Hepatocyte (in vitro differentiated cells): ENCODE data around the gene TUBGCP3. TPM values are rescaled to one million over a fixed set of nuclear protein-coding genes. Genes with fewer than 3 reads are reported as not detected.

ENCODE experiments used
- DNase-seq: peaks from one replicate; pipeline ENCODE4 v3.0.0-alpha.2; 2016; ENCODE audit warnings: low spot score
- H2AFZ ChIP-seq: fragments of 200-600 bp; sonication (generic); 2 replicates; pipeline ENCODE4 v1.6.0; 2016; ENCODE audit warnings: antibody characterized with exemption, mild to moderate bottlenecking
- H3K27ac ChIP-seq: fragments of 200-600 bp; sonication (generic); 2 replicates; pipeline ENCODE4 v1.5.1; 2016; ENCODE audit warnings: mild to moderate bottlenecking
- H3K27me3 ChIP-seq: fragments of 200-600 bp; sonication (generic); 2 replicates; pipeline ENCODE4 v1.6.1; 2016
- H3K36me3 ChIP-seq: fragments of 200-600 bp; sonication (generic); replicated peaks from 2 replicates; pipeline ENCODE4 v1.5.1; 2016; ENCODE audit warnings: low read depth; ENCODE audit not compliant: insufficient read depth
- H3K4me1 ChIP-seq: fragments of 200-600 bp; sonication (generic); 2 replicates; pipeline ENCODE4 v1.5.1; 2016; ENCODE audit warnings: mild to moderate bottlenecking, moderate library complexity; ENCODE audit not compliant: insufficient read depth
- H3K4me2 ChIP-seq: fragments of 200-600 bp; sonication (generic); 2 replicates; pipeline ENCODE4 v1.6.0; 2016
- H3K4me3 ChIP-seq: fragments of 200-600 bp; sonication (generic); 2 replicates; pipeline ENCODE4 v1.5.1; 2016; ENCODE audit warnings: mild to moderate bottlenecking
- H3K79me2 ChIP-seq: fragments of 200-600 bp; sonication (generic); 2 replicates; pipeline ENCODE4 v1.6.0; 2017; ENCODE audit warnings: mild to moderate bottlenecking
- H3K9me2 ChIP-seq: fragments of 200-600 bp; sonication (generic); replicated peaks from 2 replicates; pipeline ENCODE4 v1.6.0; 2017; ENCODE audit warnings: mild to moderate bottlenecking; ENCODE audit not compliant: insufficient read depth
- H3K9me3 ChIP-seq: fragments of 200-600 bp; sonication (generic); 2 replicates; pipeline ENCODE4 v1.5.1; 2016; ENCODE audit warnings: low read depth, mild to moderate bottlenecking
- H4K20me1 ChIP-seq: fragments of 200-600 bp; sonication (generic); 2 replicates; pipeline ENCODE4 v1.6.0; 2016; ENCODE audit warnings: mild to moderate bottlenecking; ENCODE audit not compliant: insufficient read depth, poor library complexity, severe bottlenecking
- EZH2 ChIP-seq: fragments of 200-600 bp; sonication (generic); IDR thresholded peaks from 2 replicates; pipeline ENCODE4 v1.6.1; 2016; ENCODE audit warnings: antibody characterized with exemption, mild to moderate bottlenecking, borderline replicate concordance
- EZH2phosphoT487 ChIP-seq: fragments of 200-600 bp; sonication (generic); IDR thresholded peaks from one replicate; pipeline ENCODE4 v1.6.1; 2018; ENCODE audit warnings: antibody characterized with exemption, mild to moderate bottlenecking, low read depth, moderate library complexity; ENCODE audit not compliant: unreplicated experiment, severe bottlenecking
- WGBS: methylation state at CpG from one replicate; pipeline ENCODE4 v1.1.6; 2016; ENCODE audit warnings: low lambda C conversion rate; ENCODE audit errors: missing lambda C conversion rate; 5-methylcytosine and 5-hydroxymethylcytosine counted together
- polyA plus RNA-seq: library from polyadenylated mRNA; unstranded; fragments of >200 nt; fragmentation: Nextera tagmentation; extraction: Ambion mirVana; gene quantifications from 2 replicates; pipeline ENCODE4 v1.2.1, GENCODE V29; 2016
- total RNA-seq: library from RNA; depleted of rRNA; stranded (reverse); fragments of >200 nt; gene quantifications from 2 replicates; pipeline ENCODE4 v1.2.3, GENCODE V29; 2014
- TF ChIP-seq, protein P1 (sequence below): fragments of 200-600 bp; sonication (generic); IDR thresholded peaks from 2 replicates; pipeline ENCODE4 v1.5.1; 2016; ENCODE audit warnings: antibody characterized with exemption, mild to moderate bottlenecking; ENCODE audit not compliant: poor library complexity

TUBGCP3 gene
- total and polyA plus RNA-seq, 2 experiments from 2014 or later: 9.7 to 11.1 TPM

DNA sequence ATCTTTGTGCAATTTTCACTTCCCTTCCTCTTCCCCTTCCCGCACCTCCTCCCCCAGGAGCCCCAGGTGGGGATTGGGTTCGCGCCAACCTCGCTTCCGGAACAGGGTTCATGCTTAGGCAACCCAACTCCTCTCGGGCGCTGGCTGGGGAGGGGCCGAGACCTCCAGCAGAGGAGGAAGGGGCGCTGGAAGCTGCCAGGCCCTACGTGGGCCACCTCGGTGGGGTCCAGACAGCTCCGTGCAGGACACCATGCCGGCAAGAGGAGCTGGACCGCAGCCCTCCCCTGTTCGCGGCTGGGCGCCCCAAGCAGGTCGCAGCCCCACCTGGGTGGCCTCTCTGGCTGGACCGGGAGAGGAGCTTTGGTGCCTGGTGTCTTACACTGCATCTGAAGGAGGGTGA, 120.7 kb downstream of the TUBGCP3 start:
- Histone ChIP-seq H4K20me1 (no peaks in the 10 kb centered on the region), H3K36me3 (no peaks in the 10 kb centered on the region), H2AFZ (no peak overlapping the region), H3K9me2 (no peaks in the 10 kb centered on the region), H3K27me3 (no peaks in the 10 kb centered on the region), H3K27ac (no peak overlapping the region), H3K79me2 (no peaks in the 10 kb centered on the region), H3K4me1 (no peaks in the 10 kb centered on the region), H3K4me3 (no peak overlapping the region), H3K4me2 (no peak overlapping the region), H3K9me3 (no peaks in the 10 kb centered on the region)
- DNase-seq: no peak
- TF ChIP-seq EZH2 (no peak), EZH2phosphoT487 (no peak)
- TF ChIP-seq, protein P1, sequence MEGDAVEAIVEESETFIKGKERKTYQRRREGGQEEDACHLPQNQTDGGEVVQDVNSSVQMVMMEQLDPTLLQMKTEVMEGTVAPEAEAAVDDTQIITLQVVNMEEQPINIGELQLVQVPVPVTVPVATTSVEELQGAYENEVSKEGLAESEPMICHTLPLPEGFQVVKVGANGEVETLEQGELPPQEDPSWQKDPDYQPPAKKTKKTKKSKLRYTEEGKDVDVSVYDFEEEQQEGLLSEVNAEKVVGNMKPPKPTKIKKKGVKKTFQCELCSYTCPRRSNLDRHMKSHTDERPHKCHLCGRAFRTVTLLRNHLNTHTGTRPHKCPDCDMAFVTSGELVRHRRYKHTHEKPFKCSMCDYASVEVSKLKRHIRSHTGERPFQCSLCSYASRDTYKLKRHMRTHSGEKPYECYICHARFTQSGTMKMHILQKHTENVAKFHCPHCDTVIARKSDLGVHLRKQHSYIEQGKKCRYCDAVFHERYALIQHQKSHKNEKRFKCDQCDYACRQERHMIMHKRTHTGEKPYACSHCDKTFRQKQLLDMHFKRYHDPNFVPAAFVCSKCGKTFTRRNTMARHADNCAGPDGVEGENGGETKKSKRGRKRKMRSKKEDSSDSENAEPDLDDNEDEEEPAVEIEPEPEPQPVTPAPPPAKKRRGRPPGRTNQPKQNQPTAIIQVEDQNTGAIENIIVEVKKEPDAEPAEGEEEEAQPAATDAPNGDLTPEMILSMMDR: no peak
- WGBS: 93% methylated on average over 19 of the region's 19 CpGs

DNA sequence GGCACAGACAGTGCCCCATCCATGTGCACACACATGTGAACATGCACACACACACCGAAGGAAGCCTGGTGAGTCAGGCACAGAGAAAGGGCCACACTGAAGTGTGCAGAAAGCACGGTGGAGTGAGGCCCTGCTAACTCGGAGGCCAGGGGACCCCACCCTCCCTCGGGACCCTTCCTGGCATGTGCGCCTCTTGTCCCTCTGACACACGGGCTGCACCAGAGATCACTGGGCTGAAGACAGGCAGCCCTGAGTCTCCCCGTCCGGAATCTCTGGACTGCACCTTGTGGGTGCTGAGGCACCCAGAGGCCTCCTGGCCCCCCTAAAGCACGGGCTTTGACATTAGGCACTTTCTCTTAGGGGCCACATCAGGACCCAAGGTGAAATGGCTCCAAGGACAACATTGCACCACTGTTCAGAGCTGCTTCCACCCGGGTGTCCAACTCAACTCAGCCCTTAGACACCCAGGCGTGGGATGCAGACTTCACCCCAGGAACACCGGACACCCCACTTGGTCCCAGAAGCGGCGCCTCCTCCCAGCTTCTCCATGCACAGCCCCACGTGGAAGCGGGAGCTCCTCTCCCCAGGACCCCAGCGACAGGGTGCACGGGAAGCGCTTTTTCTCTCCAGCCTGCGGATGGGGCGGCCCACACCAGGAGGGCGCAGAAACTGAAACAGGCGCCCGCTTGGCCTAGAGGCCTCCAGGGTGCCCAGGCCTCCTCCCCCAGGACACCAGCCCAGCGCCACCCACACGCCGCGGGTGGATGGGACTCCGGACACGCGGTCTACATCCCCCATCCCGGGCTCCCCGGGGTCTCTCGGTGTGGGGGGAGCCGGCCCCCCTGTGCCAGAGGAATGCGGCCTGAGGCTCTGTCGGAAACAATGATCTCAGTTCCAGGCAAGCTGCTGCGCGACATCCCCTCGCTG, 121.6 kb downstream of the TUBGCP3 start:
- H3K4me1 ChIP-seq: no peaks in the 10 kb centered on the region
- no peak overlapping the region for H2AFZ ChIP-seq
- TF ChIP-seq EZH2phosphoT487 (no peak), EZH2 (no peak)
- TF ChIP-seq, protein P1: no peak
- H4K20me1 ChIP-seq: no peaks in the 10 kb centered on the region
- no peaks in the 10 kb centered on the region for H3K79me2 ChIP-seq
- H3K36me3 ChIP-seq: no peaks in the 10 kb centered on the region
- no peaks in the 10 kb centered on the region for H3K9me3 ChIP-seq
- H3K27ac ChIP-seq: no peak overlapping the region
- no peak overlapping the region for H3K4me3 ChIP-seq
- no peak for DNase-seq
- no peaks in the 10 kb centered on the region for H3K27me3 ChIP-seq
- WGBS: 90% methylated on average over 40 of the region's 40 CpGs
- no peak overlapping the region for H3K4me2 ChIP-seq
- no peaks in the 10 kb centered on the region for H3K9me2 ChIP-seq

GRCh38 chr13:112465251-112466131, 122.5 kb downstream of the TUBGCP3 start:
- Histone ChIP-seq H3K27ac (no peak overlapping the region), H3K79me2 (no peaks in the 10 kb centered on the region), H3K9me3 (no peaks in the 10 kb centered on the region), H4K20me1 (no peaks in the 10 kb centered on the region), H3K4me1 (no peaks in the 10 kb centered on the region), H3K4me2 (no peak overlapping the region), H3K9me2 (no peaks in the 10 kb centered on the region), H2AFZ (no peak overlapping the region), H3K4me3 (no peak overlapping the region), H3K36me3 (no peaks in the 10 kb centered on the region), H3K27me3 (no peaks in the 10 kb centered on the region)
- no peak for DNase-seq
- TF ChIP-seq, protein P1: no peak
- TF ChIP-seq EZH2phosphoT487 (no peak), EZH2 (no peak)
- 90% methylated on average over 35 of the region's 35 CpGs for WGBS
